GM12874 (cell line): ENCODE data around the gene CEP57L1.

Experiments used
- TF ChIP-seq, protein P1 (sequence below): IDR thresholded peaks from 2 replicates; pipeline ENCODE4 v1.5.1; 2011; ENCODE audit warnings: low read depth, mild to moderate bottlenecking, control low read depth, low read length, moderate library complexity; ENCODE audit not compliant: insufficient read depth

Gene CEP57L1

GRCh38 chr6:109139109-109139508, 43.8 kb downstream of the CEP57L1 start:
- TF ChIP-seq, protein P1, sequence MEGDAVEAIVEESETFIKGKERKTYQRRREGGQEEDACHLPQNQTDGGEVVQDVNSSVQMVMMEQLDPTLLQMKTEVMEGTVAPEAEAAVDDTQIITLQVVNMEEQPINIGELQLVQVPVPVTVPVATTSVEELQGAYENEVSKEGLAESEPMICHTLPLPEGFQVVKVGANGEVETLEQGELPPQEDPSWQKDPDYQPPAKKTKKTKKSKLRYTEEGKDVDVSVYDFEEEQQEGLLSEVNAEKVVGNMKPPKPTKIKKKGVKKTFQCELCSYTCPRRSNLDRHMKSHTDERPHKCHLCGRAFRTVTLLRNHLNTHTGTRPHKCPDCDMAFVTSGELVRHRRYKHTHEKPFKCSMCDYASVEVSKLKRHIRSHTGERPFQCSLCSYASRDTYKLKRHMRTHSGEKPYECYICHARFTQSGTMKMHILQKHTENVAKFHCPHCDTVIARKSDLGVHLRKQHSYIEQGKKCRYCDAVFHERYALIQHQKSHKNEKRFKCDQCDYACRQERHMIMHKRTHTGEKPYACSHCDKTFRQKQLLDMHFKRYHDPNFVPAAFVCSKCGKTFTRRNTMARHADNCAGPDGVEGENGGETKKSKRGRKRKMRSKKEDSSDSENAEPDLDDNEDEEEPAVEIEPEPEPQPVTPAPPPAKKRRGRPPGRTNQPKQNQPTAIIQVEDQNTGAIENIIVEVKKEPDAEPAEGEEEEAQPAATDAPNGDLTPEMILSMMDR: no peak

GRCh38 chr6:109143191-109143590, 47.9 kb downstream of the CEP57L1 start:
- TF ChIP-seq, protein P1: no peak

DNA sequence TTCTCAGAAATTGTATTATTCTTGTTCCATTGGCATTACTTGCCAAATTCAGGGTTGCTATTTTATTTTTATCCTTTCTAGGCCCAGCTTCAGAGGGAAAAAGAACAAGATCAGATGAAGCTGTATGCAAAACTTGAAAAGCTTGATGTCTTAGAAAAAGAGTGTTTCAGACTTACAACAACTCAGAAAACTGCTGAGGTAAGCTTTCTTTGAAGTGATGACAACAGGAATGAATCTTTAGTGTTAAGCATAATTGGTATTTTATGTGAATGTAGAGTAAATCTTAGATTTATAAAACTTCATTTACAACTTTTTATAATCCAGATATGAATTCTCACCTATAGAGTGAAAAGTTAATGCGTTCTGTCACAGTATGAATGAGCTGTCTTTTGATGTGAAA, 58.4 kb downstream of the CEP57L1 start:
- TF ChIP-seq, protein P1: no peak

GRCh38 chr6:109164331-109164730, 69.0 kb downstream of the CEP57L1 start:
- TF ChIP-seq, protein P1: no peak

DNA sequence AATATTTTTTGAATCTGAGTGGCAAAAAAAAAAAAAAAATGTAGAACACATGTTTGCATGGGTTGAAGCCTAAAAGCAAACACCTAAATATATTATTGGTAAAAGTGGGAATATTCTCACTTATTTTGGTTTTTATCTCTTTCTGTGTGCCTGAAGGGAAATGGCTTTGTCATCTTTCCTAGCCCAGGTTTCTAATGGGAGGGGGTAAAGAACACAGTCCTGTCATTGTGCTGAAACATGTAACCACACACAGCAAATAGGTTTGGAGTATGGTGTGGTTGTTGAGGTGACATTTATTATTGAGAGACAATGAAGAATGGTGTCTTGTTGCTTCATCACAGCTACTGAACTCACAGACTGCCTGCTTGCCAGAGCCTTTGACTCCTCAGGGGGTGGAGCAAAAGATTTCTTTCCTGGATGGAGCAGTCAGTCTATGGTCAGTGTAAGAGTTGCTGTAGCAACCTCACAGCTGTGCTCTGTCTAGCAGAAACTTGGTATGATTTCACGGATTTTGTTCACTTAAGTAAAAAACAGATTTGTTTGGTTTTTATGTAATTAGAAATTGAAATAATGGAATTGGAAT, 70.2 kb downstream of the CEP57L1 start:
- TF ChIP-seq, protein P1: no peak

DNA sequence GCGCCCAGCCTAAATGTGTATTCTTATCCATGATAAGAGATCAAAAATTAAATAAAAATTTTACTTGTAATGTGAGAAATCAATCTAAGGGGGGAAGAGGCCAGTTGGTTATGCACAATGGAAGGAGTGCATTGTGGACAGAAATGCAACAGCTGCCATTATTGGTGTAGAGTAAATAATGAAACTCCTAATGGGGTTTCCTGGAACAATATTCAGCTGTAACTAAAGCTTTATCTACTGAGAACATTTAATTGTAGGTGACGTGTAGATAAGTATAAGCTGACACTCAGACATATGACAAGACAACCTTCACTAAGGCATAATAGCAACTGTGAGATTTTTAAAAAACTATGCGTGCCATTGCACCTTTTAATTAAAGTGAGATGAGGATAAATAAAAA, 71.4 kb downstream of the CEP57L1 start:
- TF ChIP-seq, protein P1: no peak

GRCh38 chr6:109167562-109167961, 72.3 kb downstream of the CEP57L1 start:
- TF ChIP-seq, protein P1: no peak

DNA sequence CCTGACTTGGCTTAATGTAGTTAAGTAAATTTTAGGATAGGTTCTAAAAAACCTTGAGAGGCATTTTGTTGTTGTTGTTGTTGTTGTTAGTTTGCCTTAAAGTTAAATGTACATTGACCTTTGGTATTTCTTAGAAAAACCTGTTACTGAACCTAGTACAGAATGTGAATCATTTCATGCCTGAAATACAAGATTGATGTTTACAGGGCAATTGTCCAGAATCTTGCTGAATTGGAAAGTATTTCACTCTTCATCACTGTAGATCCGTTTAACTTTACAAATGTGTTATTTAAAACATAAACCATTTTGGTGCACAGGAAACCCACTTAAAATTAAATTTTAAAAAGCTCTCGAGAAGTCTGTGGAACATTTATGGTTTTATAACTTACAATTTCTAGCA, 75.0 kb downstream of the CEP57L1 start:
- TF ChIP-seq, protein P1: no peak
